GM12873 (cell line): Measurements from ENCODE around the gene NEURL1.

ENCODE experiments used
- TF ChIP-seq, protein P1 (sequence below): IDR thresholded peaks from 2 replicates; pipeline ENCODE4 v1.5.1; 2012; ENCODE audit warnings: low read depth, mild to moderate bottlenecking, moderate library complexity, low read length, control low read depth; ENCODE audit not compliant: insufficient read depth; ENCODE audit errors: missing control alignments

NEURL1 gene

DNA sequence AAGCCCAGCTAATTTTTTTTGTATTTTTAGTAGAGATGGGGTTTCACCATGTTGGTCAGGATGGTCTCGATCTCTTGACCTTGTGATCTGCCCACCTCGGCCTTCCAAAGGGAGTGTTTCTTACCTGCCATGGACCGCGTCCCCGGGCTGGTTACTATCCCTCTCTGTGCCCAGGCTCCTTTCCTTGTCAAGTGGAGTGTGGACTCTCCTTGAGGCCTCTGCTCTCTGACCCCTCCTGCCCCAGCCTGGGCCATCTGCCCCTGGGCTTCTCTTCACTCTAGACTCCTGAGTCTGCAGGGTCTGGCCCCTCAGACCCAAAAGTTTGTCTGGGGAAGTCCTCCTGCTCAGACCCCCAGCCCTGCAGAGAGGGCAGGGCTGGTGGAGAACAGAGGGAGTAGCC is 20.7 kb downstream of the NEURL1 start:
- TF ChIP-seq, protein P1, sequence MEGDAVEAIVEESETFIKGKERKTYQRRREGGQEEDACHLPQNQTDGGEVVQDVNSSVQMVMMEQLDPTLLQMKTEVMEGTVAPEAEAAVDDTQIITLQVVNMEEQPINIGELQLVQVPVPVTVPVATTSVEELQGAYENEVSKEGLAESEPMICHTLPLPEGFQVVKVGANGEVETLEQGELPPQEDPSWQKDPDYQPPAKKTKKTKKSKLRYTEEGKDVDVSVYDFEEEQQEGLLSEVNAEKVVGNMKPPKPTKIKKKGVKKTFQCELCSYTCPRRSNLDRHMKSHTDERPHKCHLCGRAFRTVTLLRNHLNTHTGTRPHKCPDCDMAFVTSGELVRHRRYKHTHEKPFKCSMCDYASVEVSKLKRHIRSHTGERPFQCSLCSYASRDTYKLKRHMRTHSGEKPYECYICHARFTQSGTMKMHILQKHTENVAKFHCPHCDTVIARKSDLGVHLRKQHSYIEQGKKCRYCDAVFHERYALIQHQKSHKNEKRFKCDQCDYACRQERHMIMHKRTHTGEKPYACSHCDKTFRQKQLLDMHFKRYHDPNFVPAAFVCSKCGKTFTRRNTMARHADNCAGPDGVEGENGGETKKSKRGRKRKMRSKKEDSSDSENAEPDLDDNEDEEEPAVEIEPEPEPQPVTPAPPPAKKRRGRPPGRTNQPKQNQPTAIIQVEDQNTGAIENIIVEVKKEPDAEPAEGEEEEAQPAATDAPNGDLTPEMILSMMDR: no peak

DNA sequence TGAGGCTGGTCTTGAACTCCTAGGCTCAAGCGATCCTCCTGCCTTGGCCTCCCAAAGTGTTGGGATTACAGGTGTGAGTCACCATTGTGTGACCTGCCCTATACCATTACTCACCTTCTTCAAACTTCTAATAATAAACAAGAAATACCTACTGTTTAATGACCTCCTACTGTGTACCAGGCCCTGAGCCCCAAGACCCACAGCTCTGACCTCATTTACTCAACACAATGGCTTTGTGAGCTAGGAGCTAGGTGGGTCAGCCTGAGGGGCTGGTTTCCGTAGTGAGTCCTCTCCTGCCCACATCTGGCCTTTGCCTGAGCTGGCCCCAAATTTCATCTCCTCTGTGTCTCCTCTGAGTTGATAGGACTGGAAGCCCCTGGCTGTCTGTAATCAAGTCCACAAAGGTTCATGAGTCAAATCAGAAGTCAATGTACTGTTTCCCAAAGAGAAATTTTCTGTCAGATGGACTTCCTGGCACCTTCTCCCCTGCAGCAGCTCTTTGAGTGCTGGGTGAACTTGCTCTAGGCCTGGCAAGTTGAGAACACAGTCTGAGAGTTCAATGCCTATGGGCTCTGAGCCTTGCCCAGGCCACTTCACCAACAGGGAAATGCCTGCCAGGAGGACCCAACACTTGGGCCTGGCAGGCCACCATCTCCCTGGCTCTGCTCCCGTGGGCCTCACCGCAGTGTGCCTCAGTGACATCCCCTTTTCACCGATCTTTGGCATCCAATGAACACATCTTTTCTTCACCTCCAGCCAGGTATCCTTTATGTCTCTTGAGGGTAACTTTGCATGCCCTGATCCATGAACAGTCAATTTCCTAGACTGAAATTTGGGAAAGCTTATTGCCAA is 24.0 kb downstream of the NEURL1 start:
- TF ChIP-seq, protein P1: no peak

DNA sequence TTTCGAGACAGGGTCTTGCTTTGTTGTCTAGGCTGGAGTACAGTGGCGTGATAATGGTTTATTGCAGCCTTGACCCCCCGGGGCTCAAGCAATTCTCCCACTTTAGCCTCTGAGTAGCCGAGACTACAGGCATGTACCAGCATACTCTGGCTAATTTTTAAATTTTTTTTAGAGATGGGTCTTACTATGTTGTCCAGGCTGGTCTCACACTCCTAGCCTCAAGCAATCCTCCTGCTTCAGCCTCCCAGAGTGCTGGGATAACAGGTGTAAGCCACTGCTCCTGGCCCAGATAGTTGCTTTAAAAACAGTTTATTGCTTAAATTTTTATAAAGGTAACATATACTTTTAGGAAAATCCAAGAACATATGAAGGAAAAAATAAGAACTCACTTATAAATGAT is 26.3 kb downstream of the NEURL1 start:
- TF ChIP-seq, protein P1: no peak

DNA sequence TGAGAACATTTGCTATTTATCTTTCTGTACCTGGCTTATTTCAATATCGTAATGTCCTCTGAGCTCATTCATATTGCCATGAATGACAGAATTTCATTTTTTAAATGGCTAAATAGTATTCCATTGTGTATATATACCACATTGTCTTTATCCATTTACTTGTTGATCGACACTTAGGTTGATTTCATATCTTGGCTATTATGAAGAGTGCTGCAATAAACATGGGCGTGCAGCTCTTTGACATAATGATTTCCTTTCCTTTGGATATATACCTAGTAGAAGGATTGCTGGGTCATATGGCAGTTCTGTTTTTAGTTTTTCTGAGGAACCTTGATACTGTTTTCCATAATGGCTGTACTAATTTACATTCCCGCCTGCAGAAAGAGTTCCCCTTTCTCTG is 30.2 kb downstream of the NEURL1 start:
- TF ChIP-seq, protein P1: no peak

DNA sequence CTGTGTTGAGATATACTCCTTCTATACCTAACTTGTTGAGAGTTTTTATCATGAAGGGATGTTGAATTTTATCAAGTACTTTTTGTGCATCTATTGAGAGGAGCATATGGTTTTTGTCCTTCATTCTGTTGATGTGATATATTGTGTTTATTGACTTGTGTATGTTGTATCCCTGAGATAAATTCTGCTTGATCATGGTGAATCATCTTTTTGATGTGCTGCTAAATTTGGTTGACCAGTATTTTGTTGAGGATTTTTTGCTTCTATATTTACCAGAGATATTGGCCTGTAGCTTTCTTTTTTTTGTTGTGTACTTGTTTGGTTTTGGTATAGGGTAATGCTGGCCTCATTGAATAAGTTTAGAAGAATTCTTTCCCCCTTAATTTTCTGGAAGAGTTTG is 32.4 kb downstream of the NEURL1 start:
- TF ChIP-seq, protein P1: no peak

DNA sequence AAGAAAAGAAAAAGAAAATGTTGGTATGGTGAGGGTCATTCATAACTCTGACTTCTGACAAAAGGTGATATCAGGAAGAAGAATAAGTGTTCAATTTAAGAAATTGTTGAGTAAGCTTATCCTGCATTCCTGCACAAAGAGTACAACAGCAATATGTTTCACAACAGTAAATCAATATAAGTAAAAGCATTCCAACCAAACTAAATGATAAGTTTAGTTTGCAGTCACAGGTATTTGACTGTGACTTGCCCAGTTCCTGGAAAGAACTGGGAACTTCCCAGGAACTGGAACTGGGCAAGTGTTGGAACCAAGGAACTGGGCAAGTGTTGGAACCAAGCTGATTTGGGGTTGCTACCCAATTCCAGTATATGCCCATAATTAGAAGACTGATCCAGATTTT is 35.0 kb downstream of the NEURL1 start:
- TF ChIP-seq, protein P1: no peak

DNA sequence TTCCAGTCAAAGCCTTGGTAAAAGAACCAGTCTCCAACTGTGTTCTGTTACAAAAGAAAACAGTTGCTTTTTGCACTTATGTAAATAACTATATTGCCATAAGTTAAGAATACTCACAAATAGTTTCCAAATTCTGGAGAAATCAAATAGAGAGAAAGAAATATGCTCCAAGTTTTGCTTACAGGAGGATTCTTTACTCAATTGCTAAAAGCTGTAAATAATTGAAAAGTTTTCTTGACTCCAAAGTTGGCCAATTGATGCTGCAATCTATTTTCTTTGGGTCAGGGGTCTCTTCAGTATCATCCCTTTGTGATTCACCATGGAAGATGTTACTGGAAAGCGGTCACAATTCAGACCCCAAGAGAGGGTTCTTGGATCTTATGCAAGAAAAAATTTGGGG is 36.0 kb downstream of the NEURL1 start:
- TF ChIP-seq, protein P1: no peak
